ENCODE results near the gene NFASC. TPM values are rescaled to one million over a fixed set of nuclear protein-coding genes. Genes with fewer than 3 reads are reported as not detected.

The NFASC gene
- total RNA-seq, 4 donors from 2014 or later, result 10.3 to 18.4 (median 10.9) TPM

GRCh38 chr1:204928671-204929486, 58.2 kb downstream of the NFASC start:
- DNase-seq (ENCODE audit: low spot score), result no peak
- TF ChIP-seq CTCF (IDR thresholded peaks at IDR 0.05), result no peak

GRCh38 chr1:204929487-204930154, 59.0 kb downstream of the NFASC start:
- ATAC-seq (ENCODE audit: low FRiP score), result no peak
- TF ChIP-seq CTCF (IDR thresholded peaks at IDR 0.05), result no peak
- DNase-seq (ENCODE audit: low spot score), result no peak

More at GRCh38 chr1:204928671-204929486, 58.2 kb downstream of the NFASC start:
- no peak for ATAC-seq (ENCODE audit: low FRiP score)

- no peak for DNase-seq (ENCODE audit: low spot score)
Observed at GRCh38 chr1:204930155-204930523, 59.5 kb downstream of the NFASC start.

DNA sequence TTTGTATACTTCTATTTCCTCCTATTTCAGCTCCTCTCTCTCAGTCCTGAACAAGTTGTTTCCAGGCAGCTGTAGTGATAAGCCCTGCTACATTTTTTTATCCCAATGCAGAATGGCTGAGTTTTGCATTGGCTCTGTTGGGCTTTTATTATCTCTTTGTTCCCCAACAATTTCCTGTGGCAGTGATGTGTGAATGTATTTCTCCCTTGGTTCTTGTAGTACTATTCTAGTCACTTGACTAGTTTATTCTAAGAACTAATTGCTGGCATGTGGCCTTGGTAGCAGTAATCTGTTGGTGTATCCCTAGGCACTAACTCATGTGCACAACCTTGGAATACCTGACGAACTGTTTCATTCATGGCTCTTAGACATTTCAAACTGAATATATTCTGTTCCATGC, 60.7 kb downstream of the NFASC start:
- DNase-seq (ENCODE audit: low spot score) (no peak), ATAC-seq (ENCODE audit: low FRiP score) (no peak)
- TF ChIP-seq CTCF (IDR thresholded peaks at IDR 0.05), result no peak

More at GRCh38 chr1:204930155-204930523, 59.5 kb downstream of the NFASC start:
- no peak for TF ChIP-seq CTCF (IDR thresholded peaks at IDR 0.05)
- no peak for ATAC-seq (ENCODE audit: low FRiP score)

DNA sequence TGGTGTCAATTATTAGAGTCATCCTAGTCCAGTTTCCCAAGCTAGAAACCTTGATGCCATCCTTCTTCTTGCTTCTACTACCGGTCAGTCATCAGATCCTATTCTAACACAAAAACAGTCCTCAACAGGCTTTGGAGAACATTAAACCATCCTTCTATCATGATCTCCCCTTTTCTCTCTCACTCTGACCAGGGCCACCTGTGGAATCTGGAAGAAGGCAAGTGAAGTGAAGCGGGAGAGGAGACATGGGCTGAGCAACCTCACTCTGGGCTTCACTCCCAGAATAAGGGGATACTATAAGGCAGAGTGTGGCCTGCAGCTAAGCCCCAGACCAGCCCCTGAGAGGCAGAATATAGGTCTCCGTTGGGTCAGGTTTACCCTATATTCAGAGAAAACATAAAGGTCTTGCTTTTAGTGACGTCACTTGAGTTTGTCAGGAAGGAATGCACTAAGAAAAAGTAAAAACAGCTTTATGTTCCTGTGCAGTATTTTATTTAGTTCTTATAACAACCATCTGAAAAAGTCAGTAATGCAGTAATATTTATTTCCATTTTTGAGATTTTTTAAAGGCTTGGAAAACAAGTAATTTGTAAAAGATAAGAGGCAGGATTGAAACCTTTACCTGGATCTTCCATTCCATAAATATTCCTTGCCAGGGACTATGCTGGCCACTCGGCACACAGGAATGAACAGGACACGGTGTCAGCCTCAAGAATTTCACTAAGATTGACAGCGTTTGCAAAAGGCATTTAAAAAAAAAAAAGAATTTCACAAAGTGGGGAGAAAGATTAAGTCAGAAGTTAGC, 61.3 kb downstream of the NFASC start:
- no peak for TF ChIP-seq CTCF (IDR thresholded peaks at IDR 0.05)
- DNase-seq (ENCODE audit: low spot score) (no peak), ATAC-seq (ENCODE audit: low FRiP score) (no peak)

GRCh38 chr1:204932573-204932909, 61.9 kb downstream of the NFASC start:
- DNase-seq (ENCODE audit: low spot score) (no peak), ATAC-seq (ENCODE audit: low FRiP score) (no peak)

More at GRCh38 chr1:204932573-204932909, 61.9 kb downstream of the NFASC start:
- no peak for TF ChIP-seq CTCF (IDR thresholded peaks at IDR 0.05)
